Effector memory CD4-positive, alpha-beta T cell (primary cell): Measurements from ENCODE around the gene ZNF155.
"Not testable (repeated sequence)": the region's sequence is repeated elsewhere in the genome, so short reads cannot be mapped to it uniquely, and the experiment has no call there.

Source experiments
- DNase-seq, 3 donors: peaks; one replicate each; pipeline ENCODE4 v3.0.0-alpha.2; 2020
- H3K27ac ChIP-seq: 2 replicates; pipeline ENCODE4 v1.7.0; 2013; ENCODE audit warnings: mild to moderate bottlenecking, low read length, moderate library complexity; ENCODE audit not compliant: insufficient read depth, poor library complexity, severe bottlenecking
- H3K27me3 ChIP-seq: replicated peaks from 2 replicates; pipeline ENCODE4 v1.7.0; 2013; ENCODE audit warnings: mild to moderate bottlenecking, low read length; ENCODE audit not compliant: insufficient read depth, control insufficient read depth, poor library complexity, severe bottlenecking
- H3K36me3 ChIP-seq: 2 replicates; pipeline ENCODE4 v1.7.0; 2013; ENCODE audit warnings: mild to moderate bottlenecking, low read length, moderate library complexity; ENCODE audit not compliant: control insufficient read depth, insufficient read depth
- H3K4me1 ChIP-seq: 2 replicates; pipeline ENCODE4 v1.7.0; 2013; ENCODE audit warnings: low read length, mild to moderate bottlenecking; ENCODE audit not compliant: control insufficient read depth, insufficient read depth, poor library complexity, severe bottlenecking
- H3K4me3 ChIP-seq: 2 replicates; pipeline ENCODE4 v1.7.0; 2013; ENCODE audit warnings: low read length, low read depth, mild to moderate bottlenecking; ENCODE audit not compliant: insufficient read depth, poor library complexity, severe bottlenecking
- H3K9me3 ChIP-seq: 2 replicates; pipeline ENCODE4 v1.7.0; 2013; ENCODE audit warnings: mild to moderate bottlenecking, low read length, moderate library complexity; ENCODE audit not compliant: control insufficient read depth
- total RNA-seq, 3 donors: gene quantifications; one replicate each; lab custom pipeline; 2026; lab: John Stamatoyannopoulos, UW

Gene ZNF155
- total RNA-seq: 5.4 to 8.7 (median 6.2) reads per million in 3 donors

- peak; percentile 44 to 58 (median 57) for DNase-seq
- peak within 1 kb of the TSS; percentile 76 for H3K4me3 ChIP-seq
- no peaks in the 10 kb centered on the region for H3K27me3 ChIP-seq
- peaks cover 3% of the 10 kb centered on the region for H3K36me3 ChIP-seq
- H3K27ac ChIP-seq: peak within 1 kb of the TSS; percentile 69
- H3K9me3 ChIP-seq: no peaks in the 10 kb centered on the region
- H3K4me1 ChIP-seq: peaks cover 3% of the 10 kb centered on the region
Observed at GRCh38 chr19:43983912-43984686, at the start of gene ZNF155. Gene ZNF155, plus strand, starts transcription at chr19:43984188. Its CDS starts 4,356 bp downstream, at chr19:43988544.

- Histone ChIP-seq H3K4me3 (peak within 1 kb of the TSS; percentile 93), H3K27me3 (no peaks in the 10 kb centered on the region), H3K9me3 (no peaks in the 10 kb centered on the region), H3K36me3 (peaks cover 20% of the 10 kb centered on the region), H3K4me1 (peaks cover 12% of the 10 kb centered on the region), H3K27ac (peak within 1 kb of the TSS; percentile 82)
- DNase-seq: peak; percentile 67 to 79 (median 74)
Observed at GRCh38 chr19:43934985-43935708, 48.8 kb upstream of the ZNF155 start, which contains the start of gene ZNF45. Gene ZNF45, minus strand, starts transcription at chr19:43935282. Its CDS starts 13,097 bp downstream, at chr19:43922185.

GRCh38 chr19:43936188-43936587 is 47.8 kb upstream of the ZNF155 start:
- Histone ChIP-seq H3K36me3 (peaks cover 12% of the 10 kb centered on the region), H3K9me3 (no peaks in the 10 kb centered on the region), H3K4me3 (no peak overlapping the region), H3K4me1 (peaks cover 12% of the 10 kb centered on the region), H3K27ac (no peak overlapping the region), H3K27me3 (no peaks in the 10 kb centered on the region)
- DNase-seq: no peak

GRCh38 chr19:43939557-43940260 is 44.3 kb upstream of the ZNF155 start:
- H3K4me3 ChIP-seq: no peak overlapping the region
- no peak overlapping the region for H3K27ac ChIP-seq
- DNase-seq: no peak
- no peaks in the 10 kb centered on the region for H3K9me3 ChIP-seq
- peaks cover 5% of the 10 kb centered on the region for H3K4me1 ChIP-seq
- no peaks in the 10 kb centered on the region for H3K27me3 ChIP-seq
- no peaks in the 10 kb centered on the region for H3K36me3 ChIP-seq

- no peak overlapping the region for H3K27ac ChIP-seq
Observed at GRCh38 chr19:43940719-43941118, 43.3 kb upstream of the ZNF155 start.

GRCh38 chr19:43941209-43941608 is 42.8 kb upstream of the ZNF155 start:
- no peaks in the 10 kb centered on the region for H3K27me3 ChIP-seq
- H3K4me1 ChIP-seq: no peaks in the 10 kb centered on the region
- no peak for DNase-seq
- no peaks in the 10 kb centered on the region for H3K36me3 ChIP-seq
- no peaks in the 10 kb centered on the region for H3K9me3 ChIP-seq
- no peak overlapping the region for H3K4me3 ChIP-seq
- no peak overlapping the region for H3K27ac ChIP-seq

More at GRCh38 chr19:43940719-43941118, 43.3 kb upstream of the ZNF155 start:
- H3K9me3 ChIP-seq: no peaks in the 10 kb centered on the region
- H3K27me3 ChIP-seq: no peaks in the 10 kb centered on the region
- H3K4me1 ChIP-seq: peaks cover under 1% of the 10 kb centered on the region
- no peaks in the 10 kb centered on the region for H3K36me3 ChIP-seq
- no peak for DNase-seq
- no peak overlapping the region for H3K4me3 ChIP-seq

- H3K9me3 ChIP-seq, DNase-seq, H3K4me3 ChIP-seq, H3K36me3 ChIP-seq, H3K27me3 ChIP-seq, H3K27ac ChIP-seq, H3K4me1 ChIP-seq: not testable (repeated sequence)
Observed at GRCh38 chr19:43947412-43947811, 36.6 kb upstream of the ZNF155 start.

- H3K4me3 ChIP-seq, H3K9me3 ChIP-seq, H3K27ac ChIP-seq, DNase-seq, H3K27me3 ChIP-seq, H3K36me3 ChIP-seq, H3K4me1 ChIP-seq: not testable (repeated sequence)
Observed at GRCh38 chr19:43949803-43950202, 34.2 kb upstream of the ZNF155 start.

GRCh38 chr19:43950834-43951645 is 32.9 kb upstream of the ZNF155 start, which contains the start of gene ZNF221:
Gene ZNF221, plus strand, starts transcription at chr19:43951228. Its CDS starts 11,499 bp downstream, at chr19:43962727.
- Histone ChIP-seq H3K27me3 (no peaks in the 10 kb centered on the region), H3K27ac (no peak within 1 kb of the TSS), H3K9me3 (no peaks in the 10 kb centered on the region), H3K4me3 (peak within 1 kb of the TSS; percentile 65), H3K36me3 (no peaks in the 10 kb centered on the region), H3K4me1 (no peaks in the 10 kb centered on the region)
- DNase-seq: peak; percentile 0 to 49 (median 9)
